Endometrial microvascular endothelial cells (primary cell): Measurements from ENCODE around the gene ZNF410. TPM values are rescaled to one million over a fixed set of nuclear protein-coding genes. Genes with fewer than 3 reads are reported as not detected.

Experiments
- in situ Hi-C: cut with HindIII; loops from 2 replicates; pipeline ENCODE4 v1.10.0; 2017; ENCODE audit warnings: low sequenced_read_pairs, low pct_unique_long_range_greater_than_20kb; ENCODE audit errors: inconsistent ontology term
- total RNA-seq: library from RNA; depleted of rRNA; stranded (reverse); fragments of >200 nt; gene quantifications from one replicate; pipeline ENCODE4 v1.2.3, GENCODE V29; 2015; ENCODE audit errors: inconsistent ontology term

Gene ZNF410
- total RNA-seq, 1 donor from 2014 or later, result 51.2 TPM

DNA sequence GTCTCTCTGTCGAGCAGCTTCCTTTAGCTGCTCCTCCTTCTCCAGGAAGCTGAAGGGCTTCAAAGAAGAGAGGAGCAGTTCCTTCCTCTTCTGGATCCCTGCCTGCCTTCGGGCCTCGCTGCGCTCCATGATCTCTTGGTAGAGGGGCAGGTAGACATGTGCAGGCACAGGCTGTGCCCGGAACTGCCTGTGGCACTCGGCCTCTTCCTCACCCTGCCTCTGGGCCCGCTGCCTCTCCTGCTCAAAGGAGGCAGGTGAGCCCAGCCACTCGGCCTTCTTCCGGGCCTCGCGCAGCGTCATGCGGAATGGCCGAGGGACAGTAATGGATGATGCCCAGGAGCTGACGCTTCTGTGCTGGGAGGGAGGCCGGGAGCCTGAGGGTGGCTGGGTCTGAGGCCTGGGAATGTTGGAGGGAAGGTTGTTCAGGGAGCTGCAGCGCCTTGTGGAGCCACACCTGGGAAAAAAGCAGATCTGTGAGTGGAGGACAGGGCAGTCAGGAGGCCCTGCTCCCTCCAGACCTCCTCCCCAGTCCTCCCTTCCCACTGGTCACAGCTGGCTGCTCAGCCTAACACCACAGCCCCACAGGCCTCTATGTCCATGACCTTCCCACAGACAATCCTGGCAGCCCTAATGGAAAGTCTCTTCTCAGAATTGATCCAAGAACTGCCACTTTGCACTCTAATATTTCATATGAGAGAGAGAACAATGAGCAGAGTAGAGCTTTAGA is 57.9 kb downstream of the ZNF410 start:
- in situ Hi-C loops, result no loop called here

DNA sequence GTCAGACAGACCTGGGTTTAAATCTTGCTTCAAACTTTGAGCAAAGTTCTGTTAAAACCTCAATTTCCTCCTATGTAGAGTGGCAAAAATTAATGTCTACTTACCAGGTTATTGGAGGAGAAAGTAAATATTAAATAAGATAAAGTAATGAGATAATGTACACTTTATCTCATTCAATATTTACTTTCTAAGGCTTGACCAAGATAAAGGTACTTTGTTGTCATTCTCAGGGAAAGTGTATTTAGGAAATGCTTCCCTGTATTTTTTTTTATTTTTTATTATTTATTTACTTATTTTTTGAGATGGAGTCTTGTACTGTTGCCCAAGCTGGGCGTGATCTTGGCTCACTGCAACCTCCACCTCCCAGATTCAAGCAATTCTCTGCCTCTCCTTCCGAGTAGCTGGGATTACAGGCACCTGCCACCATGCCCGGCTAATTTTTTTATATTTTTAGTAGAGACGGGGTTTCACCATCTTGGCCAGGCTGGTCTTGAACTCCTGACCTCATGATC is 58.6 kb downstream of the ZNF410 start:
- in situ Hi-C loops, result no loop called here

DNA sequence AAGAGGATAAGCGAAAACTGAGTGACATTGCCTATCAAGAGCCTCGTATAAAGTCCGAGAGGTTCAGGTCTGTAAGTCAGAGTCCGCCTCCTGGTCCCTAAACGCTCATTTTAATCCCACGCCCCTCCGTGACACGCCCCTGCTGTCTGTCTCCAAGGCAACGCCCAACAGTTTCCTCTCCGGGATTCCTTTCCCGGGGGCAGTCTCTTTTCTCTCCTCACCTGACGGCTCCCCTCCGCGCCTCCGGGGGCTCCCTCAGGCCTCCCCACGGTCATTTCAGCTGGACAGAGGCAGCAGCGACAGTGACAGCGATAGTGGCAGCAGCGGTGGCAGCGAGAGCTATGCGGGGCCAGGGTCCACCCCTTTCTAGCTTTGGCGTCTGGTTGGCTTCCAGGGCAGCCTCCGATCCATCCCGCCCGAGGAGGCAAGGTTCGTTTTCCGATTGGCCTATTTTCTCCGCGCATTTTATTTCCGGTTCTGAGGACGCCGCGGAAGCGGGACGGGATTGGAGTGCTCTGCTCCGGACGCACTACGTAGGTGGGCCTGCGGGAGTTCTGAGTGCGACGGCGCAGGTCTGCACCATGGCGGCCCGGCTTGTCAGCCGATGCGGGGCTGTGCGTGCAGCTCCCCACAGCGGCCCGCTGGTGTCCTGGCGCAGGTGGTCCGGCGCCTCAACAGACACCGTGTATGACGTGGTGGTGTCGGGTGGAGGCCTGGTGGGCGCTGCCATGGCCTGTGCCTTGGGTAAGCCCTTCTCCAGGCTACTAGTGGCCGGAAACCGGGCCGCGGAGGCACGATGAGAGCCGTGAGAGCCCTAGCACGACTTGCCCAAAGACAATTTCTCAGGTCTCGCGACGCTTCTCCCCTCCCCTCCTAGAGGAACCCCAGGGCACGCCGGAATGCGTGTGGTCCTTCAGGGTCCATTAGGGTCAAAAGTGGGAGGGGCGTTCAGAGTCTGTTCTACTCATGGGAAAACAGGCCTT is 63.4 kb downstream of the ZNF410 start, which contains the start of the genes COQ6 and FAM161B:
Gene COQ6, plus strand, starts transcription at position 551 of the 983 bp plus-strand sequence. Its CDS starts 31 bp downstream, at position 582.
Gene FAM161B, minus strand, starts transcription at position 343 of the 983 bp plus-strand sequence. Its CDS starts 68 bp downstream, at position 275.
- in situ Hi-C loops, result no loop called here

DNA sequence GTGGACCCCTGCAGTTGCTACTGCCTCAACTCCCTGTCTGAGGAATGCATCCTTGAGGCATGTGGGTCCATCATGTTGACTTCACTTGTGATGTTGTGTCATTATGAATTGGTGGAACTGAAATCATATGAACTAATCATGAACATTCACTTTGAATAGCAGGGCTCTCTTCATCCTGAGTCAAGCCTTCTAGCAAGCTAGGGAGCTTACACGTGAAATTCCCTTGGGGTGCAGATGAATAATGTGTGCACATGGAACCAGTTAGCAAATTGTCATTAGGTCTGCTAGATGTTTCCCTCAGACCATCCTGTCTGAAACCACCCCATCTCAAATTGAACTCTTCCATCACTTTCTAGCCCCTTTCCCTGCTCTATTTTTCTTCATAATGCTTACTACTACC is 67.1 kb downstream of the ZNF410 start:
- in situ Hi-C loops, result no loop called here

DNA sequence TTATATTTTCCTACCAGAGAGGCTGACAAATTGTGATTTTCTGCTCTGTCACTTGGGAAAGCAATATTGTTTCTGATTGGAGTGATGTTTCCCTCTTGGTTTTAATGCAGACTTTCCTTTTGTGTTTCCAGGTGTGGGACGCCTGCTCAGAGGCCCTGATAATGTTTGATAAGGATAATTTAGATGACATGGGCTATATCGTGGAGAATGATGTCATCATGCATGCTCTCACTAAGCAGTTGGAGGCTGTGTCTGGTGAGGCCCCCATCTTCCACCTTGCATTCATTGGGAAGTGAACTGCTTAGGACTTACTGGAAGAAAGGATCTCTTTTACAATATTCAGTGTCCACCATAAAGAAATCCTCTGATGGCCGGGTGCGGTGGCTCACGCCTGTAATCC is 69.0 kb downstream of the ZNF410 start:
- in situ Hi-C loops, result no loop called here

DNA sequence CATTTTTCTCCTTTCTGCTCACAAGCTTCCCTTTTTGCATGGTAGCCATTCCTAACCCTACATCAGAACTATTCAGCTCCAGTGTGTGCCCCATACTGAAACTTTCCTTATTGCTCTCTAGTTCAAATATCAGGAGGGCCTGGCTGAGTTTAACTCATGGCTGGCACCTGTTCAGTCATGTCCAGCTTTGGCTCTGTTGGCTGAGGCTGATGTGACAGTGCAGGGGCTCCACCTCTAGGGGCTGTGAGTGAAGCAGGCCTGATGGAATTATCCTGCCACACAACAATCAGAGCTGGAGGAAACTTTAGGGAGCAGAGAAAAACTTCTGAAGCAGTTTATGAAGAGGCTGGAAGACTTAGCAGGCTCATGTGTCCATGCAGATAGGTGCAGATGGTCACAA is 71.9 kb downstream of the ZNF410 start:
- in situ Hi-C loops, result no loop called here

DNA sequence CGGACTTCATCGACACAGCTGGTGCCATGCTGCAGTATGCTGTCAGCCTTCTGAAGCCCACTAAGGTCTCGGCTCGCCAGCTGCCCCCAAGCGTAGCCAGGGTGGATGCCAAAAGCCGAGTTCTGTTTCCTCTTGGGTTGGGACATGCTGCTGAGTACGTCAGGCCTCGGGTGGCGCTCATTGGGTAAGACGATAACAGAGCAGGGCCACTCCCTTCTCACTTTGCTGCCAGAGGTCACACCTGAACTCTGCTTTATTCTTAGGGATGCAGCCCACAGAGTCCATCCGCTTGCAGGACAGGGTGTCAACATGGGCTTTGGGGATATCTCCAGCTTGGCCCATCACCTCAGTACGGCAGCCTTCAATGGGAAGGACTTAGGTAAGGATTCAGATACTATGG is 74.5 kb downstream of the ZNF410 start:
- in situ Hi-C loops, result no loop called here

DNA sequence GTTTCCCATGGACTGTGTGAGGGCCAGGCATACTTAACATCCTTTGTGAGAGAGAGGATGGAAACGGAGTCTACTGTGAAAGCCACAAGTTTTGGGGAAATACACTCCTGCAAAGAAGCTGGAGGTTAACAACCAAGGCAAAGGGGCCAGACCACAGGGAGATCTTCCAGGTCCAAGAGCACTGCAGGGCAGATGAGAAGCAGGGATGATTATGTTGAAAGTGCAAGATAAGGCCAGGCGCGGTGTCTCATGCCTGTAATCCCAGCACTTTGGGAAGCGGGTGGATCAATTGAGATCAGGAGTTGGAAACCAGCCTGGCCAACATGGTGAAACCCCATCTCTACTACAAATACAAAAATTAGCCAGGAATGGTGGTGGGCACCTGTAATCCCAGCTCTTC is 78.6 kb downstream of the ZNF410 start:
- in situ Hi-C loops, result no loop called here

DNA sequence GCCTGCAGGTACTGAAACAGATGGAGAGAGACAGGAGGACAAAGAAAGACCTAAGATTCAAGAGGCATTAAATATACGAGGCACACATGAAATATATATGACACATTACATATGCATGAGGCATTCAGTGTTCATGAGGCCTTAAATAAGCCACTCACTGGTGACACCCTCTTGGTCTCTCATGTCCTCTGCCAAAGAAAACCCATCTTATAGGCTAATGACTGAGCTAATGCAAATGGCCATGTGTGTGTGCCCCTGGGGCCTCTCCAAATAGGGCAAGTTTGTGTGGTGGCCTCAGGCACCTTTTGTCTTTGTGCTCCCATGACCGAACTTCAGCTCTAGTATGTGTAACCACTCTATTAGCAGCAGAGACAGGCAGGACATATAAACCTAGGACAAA is 82.2 kb downstream of the ZNF410 start:
- in situ Hi-C loops, result no loop called here

DNA sequence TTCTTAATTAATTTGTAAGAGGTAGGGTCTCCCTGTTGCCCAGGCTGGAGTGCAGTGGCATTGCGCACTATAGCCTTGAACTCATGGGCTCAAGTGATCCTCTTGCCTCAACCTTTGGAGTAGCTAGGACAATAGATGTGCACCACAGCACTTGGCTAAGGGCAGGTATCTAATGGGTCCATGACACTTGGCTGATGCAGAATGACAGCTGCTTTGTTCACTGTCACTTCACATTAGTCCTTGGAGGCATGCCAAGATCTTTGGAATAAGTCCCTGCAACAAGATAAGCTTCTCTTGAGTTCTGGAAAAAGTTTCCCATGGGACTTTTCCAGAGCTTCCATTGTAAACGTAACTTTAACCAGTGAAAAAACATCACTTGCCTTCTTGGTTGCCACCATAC is 86.8 kb downstream of the ZNF410 start:
- in situ Hi-C loops, result no loop called here

DNA sequence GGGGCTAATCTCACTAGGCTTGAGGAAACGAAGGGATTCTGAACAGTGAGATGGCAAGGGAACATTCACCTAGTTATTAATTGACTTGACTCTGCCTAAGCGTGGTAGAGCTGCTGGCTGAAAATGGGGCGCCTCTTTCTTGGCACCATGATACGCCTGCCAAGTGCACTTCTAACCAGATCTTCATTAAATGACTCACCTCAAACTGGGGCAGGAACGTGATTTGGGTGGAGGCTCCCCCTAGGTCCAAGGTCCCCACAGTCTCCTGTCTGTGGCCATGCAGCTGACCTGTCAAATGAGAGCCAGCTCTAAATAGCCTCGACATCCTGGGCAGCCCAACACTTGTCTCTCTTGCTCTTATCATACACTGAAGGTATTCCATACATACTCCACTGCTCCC is 89.5 kb downstream of the ZNF410 start:
- in situ Hi-C loops, result no loop called here

DNA sequence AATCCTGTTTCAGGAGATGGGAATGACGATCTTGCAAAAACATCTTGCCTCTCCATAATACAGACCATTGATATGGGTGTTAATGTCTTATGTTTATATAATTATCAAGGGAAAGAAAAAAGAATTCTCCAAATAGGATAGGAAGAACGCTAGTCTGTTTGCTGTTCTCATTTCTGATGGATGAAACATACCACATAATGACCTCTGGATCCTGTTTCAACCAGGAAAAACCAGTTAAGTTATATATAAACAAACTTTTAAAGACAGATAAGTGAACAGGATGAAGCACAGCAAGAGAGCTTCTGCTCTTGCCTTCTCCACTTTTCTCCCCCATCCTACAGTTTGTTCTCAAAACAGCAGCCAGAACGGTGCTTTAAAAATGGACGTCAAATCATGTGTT is 91.2 kb downstream of the ZNF410 start:
- in situ Hi-C loops, result no loop called here

Other genes with a start within 250 kb of the ZNF410 start
- 3.4 TPM for gene DNAL1, start 241.9 kb upstream of the ZNF410 start, total RNA-seq
- gene PNMA1, start 172.5 kb upstream of the ZNF410 start, total RNA-seq, result 32.1 TPM
- gene PTGR2, start 35.0 kb upstream of the ZNF410 start, total RNA-seq, result 4.9 TPM
- gene FAM161B, start 63.2 kb downstream of the ZNF410 start, total RNA-seq, result 1.8 TPM
- gene COQ6, start 63.4 kb downstream of the ZNF410 start, total RNA-seq, result 16.4 TPM
- gene ENTPD5, start 132.4 kb downstream of the ZNF410 start, total RNA-seq, result 17.7 TPM
- 0.19 TPM for gene BBOF1, start 132.5 kb downstream of the ZNF410 start, total RNA-seq
- 8.4 TPM for gene ALDH6A1, start 197.6 kb downstream of the ZNF410 start, total RNA-seq
- 8.0 TPM for gene LIN52, start 198.1 kb downstream of the ZNF410 start, total RNA-seq